B cell (primary cell): Measurements from ENCODE around the gene LIMK2. TPM values are rescaled to one million over a fixed set of nuclear protein-coding genes. Genes with fewer than 3 reads are reported as not detected.

Experiments used
- ATAC-seq: fragments of 200-7000 bp; cut with Tn5 transposase; one replicate; pipeline ENCODE4 v1.10.0; 2021; ENCODE audit warnings: low read depth, mild to moderate bottlenecking, moderate number of reproducible peaks, moderate library complexity
- CTCF ChIA-PET: fragments of 350-600 bp; sonication (Branson Sonifier 250); formaldehyde crosslinking; loops from one replicate; lab custom pipeline; 2021; ENCODE audit warnings: antibody characterized with exemption, inconsistent platforms; lab: Charles Lee
- POLR2A ChIA-PET: fragments of 350-600 bp; sonication (Branson Sonifier 250); formaldehyde crosslinking; loops from one replicate; lab custom pipeline; 2021; ENCODE audit warnings: antibody characterized with exemption; lab: Charles Lee
- DNase-seq: peaks from one replicate; pipeline ENCODE4 v3.0.0; 2013
- H2AFZ ChIP-seq: 2 replicates; pipeline ENCODE4 v1.6.1; 2012; ENCODE audit warnings: mild to moderate bottlenecking, low read depth, low read length; ENCODE audit not compliant: insufficient read depth, poor library complexity, severe bottlenecking
- H3K27ac ChIP-seq, 2 donors: 1 replicate in 1 of 2; 2 replicates in 1 of 2; pipeline ENCODE4 v1.5.1; 2012 to 2013; ENCODE audit warnings: low read length in 2 of 2, mild to moderate bottlenecking in 2 of 2, moderate library complexity in 1 of 2
- H3K27me3 ChIP-seq, 4 experiments: fragments of 200-600 bp in 1 of 4; sonication (generic) in 1 of 4; replicated peaks in 1 of 4; 1 replicate in 2 of 4; 2 replicates in 2 of 4; pipeline versions ENCODE4 v1.6.1 to v1.7.0; 2013 to 2016; ENCODE audit warnings: low read length in 3 of 4, mild to moderate bottlenecking in 2 of 4, mixed read lengths in 1 of 4, moderate library complexity in 1 of 4; ENCODE audit not compliant: insufficient read depth in 4 of 4, control insufficient read depth in 3 of 4; ENCODE audit errors: control extremely low read depth in 1 of 4
- H3K36me3 ChIP-seq, 2 experiments: replicated peaks in 1 of 2; 1 replicate in 1 of 2; 2 replicates in 1 of 2; pipeline versions ENCODE4 v1.6.1 to v1.7.1; 2013; ENCODE audit warnings: low read length in 1 of 2; ENCODE audit not compliant: insufficient read depth in 2 of 2, control insufficient read depth in 1 of 2; ENCODE audit errors: control extremely low read depth in 1 of 2, extremely low read depth in 1 of 2
- H3K4me1 ChIP-seq, 2 donors: fragments of 200-600 bp in 1 of 2; sonication (generic) in 1 of 2; 1 replicate in 1 of 2; 2 replicates in 1 of 2; pipeline versions ENCODE4 v1.5.1 to v1.6.1; 2013 to 2017; ENCODE audit warnings: low read length in 2 of 2; ENCODE audit not compliant: control insufficient read depth in 2 of 2, insufficient read depth in 2 of 2
- H3K4me2 ChIP-seq: replicated peaks from 2 replicates; pipeline ENCODE3; 2012; ENCODE audit warnings: mild to moderate bottlenecking, low read depth, low read length; ENCODE audit not compliant: poor library complexity, severe bottlenecking
- H3K4me3 ChIP-seq, 5 experiments: fragments of 200-600 bp in 1 of 5; sonication (generic) in 1 of 5; 1 replicate in 3 of 5; 2 replicates in 2 of 5; pipeline versions ENCODE4 v1.5.1 to v1.7.0; 2011 to 2016; ENCODE audit warnings: low read length in 4 of 5, mild to moderate bottlenecking in 4 of 5, low read depth in 2 of 5, control low read depth in 1 of 5, moderate library complexity in 1 of 5; ENCODE audit not compliant: insufficient read depth in 1 of 5; ENCODE audit errors: control extremely low read depth in 1 of 5, extremely low read depth in 1 of 5
- H3K79me2 ChIP-seq: fragments of 200-600 bp; sonication (generic); one replicate; pipeline ENCODE4 v1.6.0; 2016; ENCODE audit warnings: low read length; ENCODE audit not compliant: control insufficient read depth, insufficient read depth
- H3K9ac ChIP-seq: fragments of 200-600 bp; sonication (generic); 2 replicates; pipeline ENCODE4 v1.6.1; 2017; ENCODE audit warnings: mild to moderate bottlenecking, low read length, moderate library complexity
- H3K9me3 ChIP-seq, 3 donors: one replicate each; pipeline versions ENCODE4 v1.6.1 to v1.7.1; 2013; ENCODE audit warnings: low read length in 2 of 3; ENCODE audit not compliant: control insufficient read depth in 2 of 3, insufficient read depth in 1 of 3; ENCODE audit errors: control extremely low read depth in 1 of 3
- H4K20me1 ChIP-seq: 2 replicates; pipeline ENCODE4 v1.6.0; 2012; ENCODE audit warnings: mild to moderate bottlenecking, low read length; ENCODE audit not compliant: insufficient read depth, control insufficient read depth, poor library complexity, severe bottlenecking
- H3K27ac Mint-ChIP-seq: one replicate; pipeline ENCODE4 v1.8.0; 2021; ENCODE audit warnings: mixed read lengths
- H3K27me3 Mint-ChIP-seq: one replicate; pipeline ENCODE4 v1.8.0; 2021; ENCODE audit warnings: mixed read lengths
- H3K4me1 Mint-ChIP-seq: one replicate; pipeline ENCODE4 v1.8.0; 2021; ENCODE audit warnings: mixed read lengths
- H3K4me3 Mint-ChIP-seq: one replicate; pipeline ENCODE4 v1.8.0; 2021; ENCODE audit warnings: mixed read lengths
- H3K9me3 Mint-ChIP-seq: one replicate; pipeline ENCODE4 v1.8.0; 2022; ENCODE audit warnings: mixed read lengths; ENCODE audit not compliant: insufficient read depth
- EZH2 ChIP-seq: IDR thresholded peaks from 2 replicates; pipeline ENCODE4 v1.6.1; 2012; ENCODE audit warnings: borderline replicate concordance, low read depth, mild to moderate bottlenecking, moderate library complexity, low read length; ENCODE audit not compliant: insufficient read depth, poor library complexity, severe bottlenecking
- WGBS: methylation state at CpG from one replicate; pipeline ENCODE4 v1.1.5; 2013; ENCODE audit warnings: missing lambda C conversion rate; ENCODE audit not compliant: insufficient coverage; 5-methylcytosine and 5-hydroxymethylcytosine counted together
- intact Hi-C: fragments of 100-400 bp; cut with micrococcal nuclease; formaldehyde crosslinking; loops from one replicate; pipeline ENCODE4 v1.10.0; 2022
- polyA plus RNA-seq: library from polyadenylated mRNA; depleted of rRNA; stranded (reverse); fragments of >200 nt; gene quantifications from 2 replicates; pipeline ENCODE4 v1.2.3, GENCODE V29; 2012
- total RNA-seq, 2 donors: library from RNA; stranded (reverse); fragments of 120-200 nt in 1 of 2; gene quantifications; 1 replicate in 1 of 2; 2 replicates in 1 of 2; pipeline versions ENCODE4 v1.2.3 to v1.2.4, GENCODE V29; 2013 to 2022
- TF ChIP-seq, protein P1 (sequence below): fragments of 200-600 bp; IDR thresholded peaks from one replicate; pipeline ENCODE4 v1.8.0; 2022; ENCODE audit warnings: antibody characterized with exemption, mild to moderate bottlenecking

Gene LIMK2
- total and polyA plus RNA-seq, 2 donors (not counting 1 experiment from before 2014, with no cell fraction given): 6.8 to 20.2 TPM

GRCh38 chr22:31291481-31292235 lies 79.6 kb downstream of the LIMK2 start:
- Histone ChIP-seq H3K4me1 (peaks cover 60 to 67% of the 10 kb centered on the region in 2 donors), H3K36me3 (peaks cover 3 to 21% of the 10 kb centered on the region in 2 experiments), H4K20me1 (no peaks in the 10 kb centered on the region), H3K4me2 (peak overlapping the region; percentile 97), H3K9me3 (no peaks in the 10 kb centered on the region), H3K4me3 (peak overlapping the region; percentile 72 to 99 (median 95)), H3K27ac (peak overlapping the region; percentile 99 to 100), H3K9ac (peak overlapping the region; percentile 99), H3K79me2 (peaks cover 66% of the 10 kb centered on the region), H2AFZ (no peak overlapping the region), H3K27me3 (no peaks in the 10 kb centered on the region)
- Mint-ChIP-seq H3K27me3 (no peaks in the 10 kb centered on the region), H3K4me3 (peak overlapping the region; percentile 97), H3K9me3 (no peaks in the 10 kb centered on the region), H3K4me1 (peaks cover 65% of the 10 kb centered on the region), H3K27ac (peak overlapping the region; percentile 100)
- ATAC-seq: no peak
- under 1% methylated on average over 14 of the region's 20 CpGs for WGBS
- DNase-seq: peak; percentile 63
- POLR2A ChIA-PET: interaction anchor here (0.6 to 2.3 kb wide), 9 partner anchors 22 to 323 kb away, joined by 3 to 12 read pairs (median 4); partner anchors contain the start of genes MORC2, PATZ1, RNF185 and TUG1
- no peak for TF ChIP-seq EZH2
- TF ChIP-seq, protein P1, sequence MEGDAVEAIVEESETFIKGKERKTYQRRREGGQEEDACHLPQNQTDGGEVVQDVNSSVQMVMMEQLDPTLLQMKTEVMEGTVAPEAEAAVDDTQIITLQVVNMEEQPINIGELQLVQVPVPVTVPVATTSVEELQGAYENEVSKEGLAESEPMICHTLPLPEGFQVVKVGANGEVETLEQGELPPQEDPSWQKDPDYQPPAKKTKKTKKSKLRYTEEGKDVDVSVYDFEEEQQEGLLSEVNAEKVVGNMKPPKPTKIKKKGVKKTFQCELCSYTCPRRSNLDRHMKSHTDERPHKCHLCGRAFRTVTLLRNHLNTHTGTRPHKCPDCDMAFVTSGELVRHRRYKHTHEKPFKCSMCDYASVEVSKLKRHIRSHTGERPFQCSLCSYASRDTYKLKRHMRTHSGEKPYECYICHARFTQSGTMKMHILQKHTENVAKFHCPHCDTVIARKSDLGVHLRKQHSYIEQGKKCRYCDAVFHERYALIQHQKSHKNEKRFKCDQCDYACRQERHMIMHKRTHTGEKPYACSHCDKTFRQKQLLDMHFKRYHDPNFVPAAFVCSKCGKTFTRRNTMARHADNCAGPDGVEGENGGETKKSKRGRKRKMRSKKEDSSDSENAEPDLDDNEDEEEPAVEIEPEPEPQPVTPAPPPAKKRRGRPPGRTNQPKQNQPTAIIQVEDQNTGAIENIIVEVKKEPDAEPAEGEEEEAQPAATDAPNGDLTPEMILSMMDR: no peak
- intact Hi-C loops: loop anchor here (1.0 to 5.0 kb wide), 10 partner anchors 17 to 869 kb away; partner anchors contain the start of genes DEPDC5, DRG1, PES1 and PRR14L
- CTCF ChIA-PET: interaction anchor here (0.8 to 18.7 kb wide), 10 partner anchors 12 to 80 kb away, joined by 3 to 208 read pairs (median 4); partner anchors contain the start of genes LIMK2 and PATZ1
